A549 (cell line): ENCODE measurements around the gene COX19. TPM values are rescaled to one million over a fixed set of nuclear protein-coding genes. Genes with fewer than 3 reads are reported as not detected.
A peak's percentile ranks its signal among the peaks of the same experiment; 100 is the strongest.

ENCODE experiments used
- ATAC-seq, 2 experiments: fragments of 200-7000 bp in 1 of 2; fragments of >200 bp in 1 of 2; cut with Nextera tagmentation in 1 of 2; cut with Tn5 transposase in 1 of 2; 3 replicates each; pipeline versions ENCODE4 v1.8.0 to v1.9.1; 2018 to 2020; ENCODE audit warnings: mild to moderate bottlenecking in 1 of 2, moderate library complexity in 1 of 2
- CTCF ChIA-PET: fragments of 300-600 bp; sonication (Branson Sonifier 250); formaldehyde crosslinking; extraction: SDS; loops from one replicate; lab custom pipeline; 2021; ENCODE audit warnings: antibody characterized with exemption, inconsistent platforms; lab: Yijun Ruan, JAX
- POLR2A ChIA-PET: fragments of 350-600 bp; formaldehyde crosslinking; extraction: SDS; loops from one replicate; lab custom pipeline; 2021; ENCODE audit warnings: antibody characterized with exemption, inconsistent platforms; lab: Yijun Ruan, JAX
- DNase-seq, 2 experiments: peaks; one replicate each; pipeline versions ENCODE4 v3.0.0 to v3.0.0-alpha.2; 2011 to 2016; ENCODE audit warnings: low read depth in 1 of 2, low spot score in 1 of 2
- FAIRE-seq: peaks from 2 replicates; lab custom pipeline; 2011; peaks lifted over from hg19 to GRCh38; lab: Jason Lieb, UNC
- H3K27ac ChIP-seq, 2 experiments: fragments of >200 bp; sonication (Bioruptor Twin); formaldehyde crosslinking; 3 replicates each; pipeline ENCODE4 v1.5.1; 2016 to 2017
- H3K4me1 ChIP-seq: fragments of >200 bp; sonication (Bioruptor Twin); formaldehyde crosslinking; 3 replicates; pipeline ENCODE4 v1.6.1; 2016
- H3K4me2 ChIP-seq: fragments of >200 bp; sonication (Bioruptor Twin); formaldehyde crosslinking; 3 replicates; pipeline ENCODE4 v1.6.1; 2016
- H3K4me3 ChIP-seq: fragments of >200 bp; sonication (Bioruptor Twin); formaldehyde crosslinking; 3 replicates; pipeline ENCODE4 v1.5.1; 2016
- H3K9me3 ChIP-seq: fragments of >200 bp; sonication (Bioruptor Twin); formaldehyde crosslinking; 3 replicates; pipeline ENCODE4 v1.6.1; 2016
- BHLHE40 ChIP-seq: IDR thresholded peaks from 2 replicates; pipeline ENCODE4 v1.6.1; 2012; ENCODE audit warnings: low read depth, low read length, inconsistent platforms
- CBX2 ChIP-seq: fragments of 200-600 bp; sonication (generic); IDR thresholded peaks from 2 replicates; pipeline ENCODE4 v1.6.1; 2016; ENCODE audit warnings: low read depth, mild to moderate bottlenecking, borderline replicate concordance
- CHD4 ChIP-seq: fragments of 200-600 bp; sonication (generic); IDR thresholded peaks from 2 replicates; pipeline ENCODE4 v1.6.1; 2016; ENCODE audit warnings: antibody characterized with exemption, mild to moderate bottlenecking, borderline replicate concordance
- EHF ChIP-seq: fragments of 250-450 bp; sonication (Bioruptor Pico); IDR thresholded peaks from 2 replicates; pipeline ENCODE4 v1.5.0; 2020; ENCODE audit warnings: mild to moderate bottlenecking
- EP300 ChIP-seq, 2 experiments: fragments of >200 bp; sonication (Bioruptor Twin); formaldehyde crosslinking; IDR thresholded peaks; 2 replicates in 1 of 2; 3 replicates in 1 of 2; pipeline ENCODE4 v1.6.1; 2016 to 2017
- ESRRA ChIP-seq: fragments of 150-350 bp; IDR thresholded peaks from 2 replicates; pipeline ENCODE4 v1.6.1; 2014; ENCODE audit warnings: mild to moderate bottlenecking, low read length, borderline replicate concordance
- FOSB ChIP-seq: fragments of 250-450 bp; sonication (Bioruptor Pico); IDR thresholded peaks from 2 replicates; pipeline ENCODE4 v1.5.0; 2020; ENCODE audit warnings: mild to moderate bottlenecking, moderate library complexity
- FOXS1 ChIP-seq: fragments of 250-450 bp; sonication (Bioruptor Pico); IDR thresholded peaks from 2 replicates; pipeline ENCODE4 v1.5.0; 2020; ENCODE audit warnings: mild to moderate bottlenecking, moderate library complexity
- GATA3 ChIP-seq: IDR thresholded peaks from 2 replicates; pipeline ENCODE4 v1.6.1; 2012; ENCODE audit warnings: borderline replicate concordance
- HDAC2 ChIP-seq: fragments of 200-600 bp; sonication (generic); IDR thresholded peaks from 2 replicates; pipeline ENCODE4 v1.6.1; 2016
- HEYL ChIP-seq: fragments of 250-450 bp; sonication (Bioruptor Pico); IDR thresholded peaks from 2 replicates; pipeline ENCODE4 v1.8.0; 2021; ENCODE audit warnings: mild to moderate bottlenecking, moderate library complexity
- HOXA7 ChIP-seq: fragments of 250-450 bp; sonication (Bioruptor Pico); IDR thresholded peaks from 2 replicates; pipeline ENCODE4 v1.5.0; 2020; ENCODE audit warnings: mild to moderate bottlenecking, moderate library complexity
- JUN ChIP-seq, 2 experiments: fragments of >200 bp; sonication (Bioruptor Twin); formaldehyde crosslinking; IDR thresholded peaks; 2 replicates in 1 of 2; 3 replicates in 1 of 2; pipeline ENCODE4 v1.6.1; 2016 to 2017
- JUNB ChIP-seq: fragments of >200 bp; sonication (Bioruptor Twin); formaldehyde crosslinking; IDR thresholded peaks from 2 replicates; pipeline ENCODE4 v1.6.1; 2016
- MAFK ChIP-seq: fragments of 450-650 bp; IDR thresholded peaks from 2 replicates; pipeline ENCODE4 v1.6.1; 2014; ENCODE audit not compliant: partially characterized antibody
- NFE2L2 ChIP-seq: fragments of 150-350 bp; conservative IDR thresholded peaks from 2 replicates; pipeline ENCODE4 v1.6.1; 2014; ENCODE audit warnings: low read length
- NPAS2 ChIP-seq: fragments of 250-450 bp; sonication (Bioruptor Pico); IDR thresholded peaks from 2 replicates; pipeline ENCODE4 v1.8.0; 2022; ENCODE audit warnings: mild to moderate bottlenecking, moderate library complexity, borderline replicate concordance
- NR3C1 ChIP-seq: fragments of >200 bp; sonication (Bioruptor Twin); formaldehyde crosslinking; IDR thresholded peaks from 3 replicates; pipeline ENCODE4 v1.6.1; 2017
- POLR2AphosphoS2 ChIP-seq: conservative IDR thresholded peaks from 2 replicates; pipeline ENCODE4 v1.6.1; 2012; ENCODE audit warnings: low read length, improper control_type of control experiment, inconsistent platforms
- RFX5 ChIP-seq: fragments of 450-650 bp; IDR thresholded peaks from 2 replicates; pipeline ENCODE4 v1.7.1; 2014; ENCODE audit warnings: antibody characterized with exemption, mild to moderate bottlenecking, moderate library complexity
- RNF2 ChIP-seq: fragments of 200-600 bp; sonication (generic); IDR thresholded peaks from 2 replicates; pipeline ENCODE4 v1.6.1; 2016; ENCODE audit warnings: low read depth, mild to moderate bottlenecking, antibody characterized with exemption, moderate library complexity, borderline replicate concordance
- SREBF2 ChIP-seq: fragments of 450-650 bp; IDR thresholded peaks from 2 replicates; pipeline ENCODE4 v1.6.1; 2014; ENCODE audit warnings: mild to moderate bottlenecking, moderate library complexity
- ZC3H11A ChIP-seq: fragments of 450-650 bp; IDR thresholded peaks from 2 replicates; pipeline ENCODE4 v1.6.1; 2014; ENCODE audit warnings: antibody characterized with exemption, mild to moderate bottlenecking
- ZSCAN20 ChIP-seq: fragments of 250-450 bp; sonication (Bioruptor Pico); IDR thresholded peaks from 2 replicates; pipeline ENCODE4 v1.8.0; 2022; ENCODE audit warnings: mild to moderate bottlenecking, moderate library complexity
- WGBS: methylation state at CpG from one replicate; pipeline ENCODE4 v1.1.6; 2017; ENCODE audit errors: missing lambda C conversion rate; 5-methylcytosine and 5-hydroxymethylcytosine counted together
- polyA plus RNA-seq, 4 experiments: library from polyadenylated mRNA; depleted of rRNA in 3 of 4; stranded (reverse); fragments of >200 nt; fragmentation: RNase III in 1 of 4; extraction: RNeasy Plus Mini Kit Qiagen cat#74134 plus additional on column Dnase treatment in 1 of 4; gene quantifications; 2 replicates in 3 of 4; 3 replicates in 1 of 4; pipeline ENCODE4 v1.2.3, GENCODE V29; 2011 to 2017
- TF ChIP-seq, protein P1 (sequence below): IDR thresholded peaks from 2 replicates; pipeline ENCODE4 v1.6.1; 2012
- TF ChIP-seq, protein P2 (sequence below): fragments of 250-450 bp; sonication (Bioruptor Pico); IDR thresholded peaks from 2 replicates; pipeline ENCODE4 v1.5.0; 2020; ENCODE audit warnings: low read depth, mild to moderate bottlenecking, moderate library complexity
- TF ChIP-seq, protein P3 (sequence below): fragments of 250-450 bp; sonication (Bioruptor Pico); IDR thresholded peaks from 2 replicates; pipeline ENCODE4 v1.5.0; 2021; ENCODE audit warnings: mild to moderate bottlenecking, moderate library complexity, borderline replicate concordance
- TF ChIP-seq, protein P4 (sequence below): fragments of >200 bp; sonication (Bioruptor Twin); formaldehyde crosslinking; IDR thresholded peaks from 3 replicates; pipeline ENCODE4 v1.5.1; 2016

COX19 gene
- polyA plus RNA-seq, 2 of the 4 experiments (the other 2 are of a cell fraction) = 6.2 to 7.6 TPM

DNA sequence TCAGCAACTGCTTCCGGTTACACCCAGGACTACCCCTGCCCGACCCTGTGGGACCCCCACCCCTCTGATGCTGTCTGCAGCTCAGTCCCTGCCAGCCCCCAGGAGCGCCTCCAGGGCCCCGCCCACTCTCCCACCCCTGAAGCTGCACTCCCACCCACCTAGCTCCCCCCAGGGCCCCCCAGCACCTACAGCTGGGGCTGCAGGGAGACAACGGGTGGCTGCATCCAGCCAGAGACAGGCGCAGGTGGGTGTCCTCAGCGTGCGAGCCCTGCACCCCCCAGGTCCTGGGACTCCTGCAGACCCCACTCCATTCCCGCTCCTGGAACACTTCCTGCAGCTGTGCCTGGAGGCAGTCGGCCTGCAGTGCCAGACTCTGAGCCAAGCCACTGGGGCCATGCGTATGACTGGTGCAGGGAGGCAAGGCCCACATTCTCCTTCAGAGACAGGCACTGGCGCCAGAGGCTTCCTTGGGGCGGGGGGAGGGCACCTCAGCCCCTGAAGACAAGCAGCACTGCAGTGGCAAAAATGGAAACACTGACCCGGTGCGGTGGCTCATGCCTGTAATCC lies 13.7 kb upstream of the COX19 start:
- Histone ChIP-seq H3K4me2 (no peak overlapping the region), H3K27ac (peak overlapping the region in 1 of 2 experiments; percentile 4; a peak in 1 of 6 replicates), H3K4me3 (no peak overlapping the region), H3K4me1 (peaks cover 23% of the 10 kb centered on the region), H3K9me3 (no peaks in the 10 kb centered on the region)
- ChIA-PET CTCF (interaction anchor here (1.4 to 1.7 kb wide), 2 partner anchors 76 to 187 kb away, joined by 5 to 16 read pairs; no protein-coding TSS in a partner anchor), POLR2A (no interaction called here)
- DNase-seq (no peak), FAIRE-seq (no peak), ATAC-seq (no peak)
- TF ChIP-seq SREBF2 (no peak), HDAC2 (no peak), FOXS1 (CRISPR knock-in tag) (no peak), RNF2 (no peak), NFE2L2 (no peak), NPAS2 (no peak), JUN (IDR thresholded peaks at IDR 0.05) (no peak)
- 95% methylated on average over 2 of the region's 15 CpGs for WGBS

DNA sequence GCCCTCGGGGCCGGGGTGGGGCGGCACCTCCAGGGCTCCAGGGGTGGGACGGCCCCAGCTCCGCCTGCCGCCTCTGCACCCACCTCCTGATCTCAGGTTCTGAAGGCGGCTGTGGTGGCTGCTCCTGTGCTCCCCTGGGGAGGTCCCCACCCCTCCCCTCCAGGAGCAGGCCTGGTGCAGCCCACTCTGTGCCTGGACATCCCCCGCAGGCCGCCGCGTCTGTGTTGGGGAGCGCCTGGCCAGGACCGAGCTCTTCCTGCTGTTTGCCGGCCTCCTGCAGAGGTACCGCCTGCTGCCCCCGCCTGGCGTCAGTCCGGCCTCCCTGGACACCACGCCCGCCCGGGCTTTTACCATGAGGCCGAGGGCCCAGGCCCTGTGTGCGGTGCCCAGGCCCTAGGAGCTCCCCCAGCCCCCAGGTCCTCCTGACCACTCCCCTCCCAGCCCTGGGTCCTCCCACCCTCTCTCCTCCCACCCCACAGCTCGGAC lies 13.1 kb upstream of the COX19 start:
- WGBS = 80% methylated on average over 3 of the region's 24 CpGs
- POLR2A ChIA-PET = no interaction called here
- no peak for ATAC-seq

DNA sequence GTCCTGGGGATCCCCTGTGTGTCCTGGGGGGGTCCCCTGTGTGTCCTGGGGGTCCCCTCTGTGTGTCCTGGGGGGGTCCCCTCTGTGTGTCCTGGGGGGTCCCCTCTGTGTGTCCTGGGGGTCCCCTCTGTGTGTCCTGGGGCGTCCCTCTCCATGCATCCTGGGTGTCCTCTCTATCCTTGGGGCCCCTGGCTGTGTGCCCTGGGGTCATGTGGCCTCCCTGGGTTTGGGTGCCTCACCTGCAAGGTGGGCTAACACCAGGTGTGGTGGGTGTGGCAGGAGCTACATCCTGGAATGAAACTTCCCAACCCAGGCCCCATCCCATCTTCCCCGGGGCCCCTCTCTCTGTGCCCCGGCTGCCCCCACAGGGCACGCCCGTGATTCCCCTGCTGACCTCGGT lies 12.6 kb upstream of the COX19 start:
- DNase-seq = no peak
- Histone ChIP-seq H3K4me2 (no peak overlapping the region), H3K9me3 (no peaks in the 10 kb centered on the region), H3K4me1 (peaks cover 20% of the 10 kb centered on the region), H3K27ac (no peak overlapping the region), H3K4me3 (no peak overlapping the region)
- CTCF ChIA-PET = interaction anchor here (1.6 to 4.0 kb wide), 3 partner anchors 11 to 78 kb away, joined by 5 to 22 read pairs (median 16); no protein-coding TSS in a partner anchor
- FAIRE-seq = no peak
- POLR2A ChIA-PET = no interaction called here
- ATAC-seq = no peak
- TF ChIP-seq RNF2 (no peak), GATA3 (no peak), MAFK (no peak), SREBF2 (no peak), EP300 (IDR thresholded peaks at IDR 0.05) (no peak), FOXS1 (CRISPR knock-in tag) (no peak), HOXA7 (CRISPR knock-in tag) (no peak), JUN (IDR thresholded peaks at IDR 0.05) (no peak), HEYL (CRISPR knock-in tag) (no peak)
- TF ChIP-seq, protein P1, sequence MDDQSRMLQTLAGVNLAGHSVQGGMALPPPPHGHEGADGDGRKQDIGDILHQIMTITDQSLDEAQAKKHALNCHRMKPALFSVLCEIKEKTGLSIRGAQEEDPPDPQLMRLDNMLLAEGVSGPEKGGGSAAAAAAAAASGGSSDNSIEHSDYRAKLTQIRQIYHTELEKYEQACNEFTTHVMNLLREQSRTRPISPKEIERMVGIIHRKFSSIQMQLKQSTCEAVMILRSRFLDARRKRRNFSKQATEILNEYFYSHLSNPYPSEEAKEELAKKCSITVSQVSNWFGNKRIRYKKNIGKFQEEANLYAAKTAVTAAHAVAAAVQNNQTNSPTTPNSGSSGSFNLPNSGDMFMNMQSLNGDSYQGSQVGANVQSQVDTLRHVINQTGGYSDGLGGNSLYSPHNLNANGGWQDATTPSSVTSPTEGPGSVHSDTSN = no peak
- TF ChIP-seq, protein P2, sequence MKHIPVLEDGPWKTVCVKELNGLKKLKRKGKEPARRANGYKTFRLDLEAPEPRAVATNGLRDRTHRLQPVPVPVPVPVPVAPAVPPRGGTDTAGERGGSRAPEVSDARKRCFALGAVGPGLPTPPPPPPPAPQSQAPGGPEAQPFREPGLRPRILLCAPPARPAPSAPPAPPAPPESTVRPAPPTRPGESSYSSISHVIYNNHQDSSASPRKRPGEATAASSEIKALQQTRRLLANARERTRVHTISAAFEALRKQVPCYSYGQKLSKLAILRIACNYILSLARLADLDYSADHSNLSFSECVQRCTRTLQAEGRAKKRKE (CRISPR knock-in tag) = no peak
- WGBS = 100% methylated on average over 1 of the region's 6 CpGs

More for the DNA sequence above, 13.1 kb upstream of the COX19 start:
- H3K9me3 ChIP-seq = no peaks in the 10 kb centered on the region
- no peak overlapping the region for H3K4me3 ChIP-seq
- no peak for DNase-seq
- no peak overlapping the region for H3K4me2 ChIP-seq
- H3K4me1 ChIP-seq = peaks cover 22% of the 10 kb centered on the region
- no peak for FAIRE-seq
- H3K27ac ChIP-seq = peak overlapping the region in 1 of 2 experiments; percentile 4; a peak in 2 of 6 replicates
- TF ChIP-seq RFX5 (no peak), ESRRA (no peak), FOSB (CRISPR knock-in tag) (no peak), JUNB (no peak), HOXA7 (CRISPR knock-in tag) (no peak), FOXS1 (CRISPR knock-in tag) (no peak), MAFK (no peak), RNF2 (no peak), CBX2 (no peak), EHF (CRISPR knock-in tag) (no peak), POLR2AphosphoS2 (no peak), BHLHE40 (no peak), NR3C1 (no peak), CHD4 (no peak), ZSCAN20 (CRISPR knock-in tag) (no peak), HEYL (CRISPR knock-in tag) (no peak), ZC3H11A (no peak)
- TF ChIP-seq, protein P3, sequence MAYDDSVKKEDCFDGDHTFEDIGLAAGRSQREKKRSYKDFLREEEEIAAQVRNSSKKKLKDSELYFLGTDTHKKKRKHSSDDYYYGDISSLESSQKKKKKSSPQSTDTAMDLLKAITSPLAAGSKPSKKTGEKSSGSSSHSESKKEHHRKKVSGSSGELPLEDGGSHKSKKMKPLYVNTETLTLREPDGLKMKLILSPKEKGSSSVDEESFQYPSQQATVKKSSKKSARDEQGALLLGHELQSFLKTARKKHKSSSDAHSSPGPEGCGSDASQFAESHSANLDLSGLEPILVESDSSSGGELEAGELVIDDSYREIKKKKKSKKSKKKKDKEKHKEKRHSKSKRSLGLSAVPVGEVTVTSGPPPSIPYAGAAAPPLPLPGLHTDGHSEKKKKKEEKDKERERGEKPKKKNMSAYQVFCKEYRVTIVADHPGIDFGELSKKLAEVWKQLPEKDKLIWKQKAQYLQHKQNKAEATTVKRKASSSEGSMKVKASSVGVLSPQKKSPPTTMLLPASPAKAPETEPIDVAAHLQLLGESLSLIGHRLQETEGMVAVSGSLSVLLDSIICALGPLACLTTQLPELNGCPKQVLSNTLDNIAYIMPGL (CRISPR knock-in tag) = no peak
- TF ChIP-seq, protein P4, sequence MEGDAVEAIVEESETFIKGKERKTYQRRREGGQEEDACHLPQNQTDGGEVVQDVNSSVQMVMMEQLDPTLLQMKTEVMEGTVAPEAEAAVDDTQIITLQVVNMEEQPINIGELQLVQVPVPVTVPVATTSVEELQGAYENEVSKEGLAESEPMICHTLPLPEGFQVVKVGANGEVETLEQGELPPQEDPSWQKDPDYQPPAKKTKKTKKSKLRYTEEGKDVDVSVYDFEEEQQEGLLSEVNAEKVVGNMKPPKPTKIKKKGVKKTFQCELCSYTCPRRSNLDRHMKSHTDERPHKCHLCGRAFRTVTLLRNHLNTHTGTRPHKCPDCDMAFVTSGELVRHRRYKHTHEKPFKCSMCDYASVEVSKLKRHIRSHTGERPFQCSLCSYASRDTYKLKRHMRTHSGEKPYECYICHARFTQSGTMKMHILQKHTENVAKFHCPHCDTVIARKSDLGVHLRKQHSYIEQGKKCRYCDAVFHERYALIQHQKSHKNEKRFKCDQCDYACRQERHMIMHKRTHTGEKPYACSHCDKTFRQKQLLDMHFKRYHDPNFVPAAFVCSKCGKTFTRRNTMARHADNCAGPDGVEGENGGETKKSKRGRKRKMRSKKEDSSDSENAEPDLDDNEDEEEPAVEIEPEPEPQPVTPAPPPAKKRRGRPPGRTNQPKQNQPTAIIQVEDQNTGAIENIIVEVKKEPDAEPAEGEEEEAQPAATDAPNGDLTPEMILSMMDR = no peak
- CTCF ChIA-PET = interaction anchor here (1.4 to 1.7 kb wide), 2 partner anchors 77 to 187 kb away, joined by 5 to 16 read pairs; no protein-coding TSS in a partner anchor
